GM21360 (cell line): ENCODE results near the gene DCC.

ENCODE experiments used
- ATAC-seq: cut with Tn5 transposase; IDR thresholded peaks from one replicate; pipeline ENCODE4 v1.9.1; 2021; ENCODE audit warnings: mild to moderate bottlenecking, moderate library complexity; ENCODE audit not compliant: unreplicated experiment

The DCC gene

DNA sequence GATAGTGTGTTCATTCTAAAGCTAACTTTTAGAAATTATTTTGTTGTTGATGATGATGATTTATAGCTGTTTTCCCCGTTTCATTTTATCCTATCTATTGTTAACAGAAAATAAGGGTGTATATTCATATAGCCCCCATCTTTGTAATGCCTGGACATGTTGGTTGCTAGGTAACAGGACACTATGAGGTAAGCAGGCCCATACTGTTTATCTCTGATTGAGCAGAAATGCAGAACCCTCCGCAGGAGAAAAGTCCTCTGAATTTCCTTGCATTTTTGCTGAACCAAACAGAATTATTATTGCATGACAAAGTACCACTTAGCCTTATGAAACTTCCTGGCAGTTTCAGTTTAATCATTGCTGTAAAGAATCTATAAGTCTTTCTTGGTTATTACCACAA is 339.4 kb downstream of the DCC start:
- no peak for ATAC-seq

DNA sequence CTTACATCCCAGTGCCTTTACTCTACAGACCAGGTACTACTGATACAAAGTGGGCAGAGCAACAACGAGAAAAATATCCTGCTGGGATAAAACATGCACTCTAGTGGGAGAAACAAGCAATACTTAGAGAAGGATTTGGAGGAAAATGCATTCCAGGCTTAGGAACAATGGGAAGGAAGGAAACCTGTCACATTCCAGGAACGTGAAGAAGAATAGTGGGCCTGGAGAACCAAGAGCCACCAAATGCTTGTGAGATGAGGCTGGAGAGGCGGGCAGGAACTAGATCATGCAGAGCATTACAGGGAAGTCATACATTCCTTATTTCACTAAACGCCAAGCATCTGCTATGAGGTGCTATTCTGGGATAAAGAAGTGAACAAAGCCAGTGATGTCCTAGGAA is 342.3 kb downstream of the DCC start:
- no peak for ATAC-seq

DNA sequence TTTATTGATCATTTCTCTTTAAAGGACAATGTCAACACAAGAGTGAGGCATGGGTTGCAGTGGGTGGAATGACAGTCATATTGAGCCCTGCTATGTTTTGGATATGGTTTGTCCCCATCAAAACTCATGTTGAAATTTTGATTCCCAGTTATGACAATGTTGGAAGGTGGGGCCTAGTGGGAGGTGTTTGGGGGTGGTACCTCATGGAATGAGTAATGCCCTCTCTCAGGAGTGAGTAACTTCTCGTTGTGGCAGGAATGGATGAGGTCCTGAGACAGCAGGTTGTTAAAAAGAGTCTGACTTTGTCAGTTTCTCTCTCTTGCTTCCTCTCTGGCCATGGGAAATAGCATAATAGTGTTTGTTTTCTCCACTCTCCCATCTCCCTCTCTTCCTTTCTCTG is 345.3 kb downstream of the DCC start:
- no peak for ATAC-seq

DNA sequence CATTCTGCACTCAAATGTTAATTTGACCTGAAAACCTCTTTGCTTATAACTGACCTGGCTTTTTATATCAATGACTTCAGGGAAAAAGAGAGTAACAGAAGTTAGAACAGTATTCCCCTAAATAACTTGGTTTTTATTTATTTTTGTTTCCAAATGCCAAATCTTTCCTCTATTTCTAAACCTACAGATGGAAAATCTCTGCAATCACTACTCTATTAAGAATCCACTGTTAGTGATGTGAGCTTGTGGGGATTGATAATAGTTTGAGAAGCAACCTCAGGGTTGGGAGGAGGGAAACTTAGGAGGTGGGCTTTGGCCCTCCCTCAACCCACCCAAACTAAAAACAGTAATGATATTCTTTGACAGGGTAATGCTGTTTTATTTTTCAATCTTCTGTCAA is 351.8 kb downstream of the DCC start:
- no peak for ATAC-seq

DNA sequence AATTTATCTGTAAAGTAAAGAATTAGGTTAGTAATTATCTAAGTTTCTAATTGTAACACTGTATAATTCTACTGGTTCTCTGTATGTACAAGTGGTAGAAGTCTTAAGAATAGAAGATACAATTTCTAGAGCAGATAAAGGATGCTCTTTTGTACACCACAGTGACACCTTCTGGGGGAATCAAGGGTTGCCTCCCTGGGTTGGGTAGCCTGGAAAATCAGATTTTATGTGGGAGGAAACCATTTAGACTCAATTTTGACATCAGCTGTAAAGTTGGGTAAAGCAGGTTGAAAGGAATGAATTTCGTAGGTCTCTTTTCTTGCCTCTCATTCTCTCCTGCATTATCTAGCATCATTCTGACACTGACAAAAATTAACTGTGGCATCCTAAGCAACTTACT is 354.8 kb downstream of the DCC start:
- no peak for ATAC-seq

DNA sequence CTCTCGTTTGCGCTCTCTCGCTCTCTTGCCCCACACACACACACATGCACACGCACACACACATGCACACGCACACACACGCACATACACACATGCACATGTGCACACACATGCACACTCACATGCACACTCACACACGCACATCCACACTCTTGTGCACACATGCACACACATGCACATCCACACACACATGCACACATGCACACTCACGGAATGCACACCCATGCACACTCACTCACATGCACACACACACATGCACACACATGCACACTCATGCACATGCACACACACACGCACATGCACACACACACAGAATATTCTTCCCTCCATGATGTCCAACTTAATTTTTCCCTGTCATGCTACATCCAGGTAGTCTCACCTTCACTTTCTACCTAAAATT is 360.1 kb downstream of the DCC start:
- no peak for ATAC-seq

DNA sequence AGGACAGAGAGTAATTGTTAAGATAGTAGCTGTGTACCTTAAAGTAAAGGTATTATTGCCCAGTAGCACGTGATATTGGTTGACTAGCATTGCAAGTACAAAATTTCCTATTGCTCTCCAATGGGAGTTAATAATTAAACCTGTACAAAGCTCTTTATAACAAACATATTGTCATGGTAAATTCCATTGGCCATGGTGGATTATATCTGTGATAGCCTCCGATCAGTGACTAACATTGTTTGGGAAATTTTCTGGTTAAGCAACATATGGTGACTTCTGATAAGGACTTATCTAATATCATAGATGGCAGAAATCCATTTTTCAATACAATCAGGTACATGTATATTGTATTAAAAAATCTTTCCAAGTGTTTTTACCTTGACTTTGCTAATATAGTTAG is 360.8 kb downstream of the DCC start:
- no peak for ATAC-seq

DNA sequence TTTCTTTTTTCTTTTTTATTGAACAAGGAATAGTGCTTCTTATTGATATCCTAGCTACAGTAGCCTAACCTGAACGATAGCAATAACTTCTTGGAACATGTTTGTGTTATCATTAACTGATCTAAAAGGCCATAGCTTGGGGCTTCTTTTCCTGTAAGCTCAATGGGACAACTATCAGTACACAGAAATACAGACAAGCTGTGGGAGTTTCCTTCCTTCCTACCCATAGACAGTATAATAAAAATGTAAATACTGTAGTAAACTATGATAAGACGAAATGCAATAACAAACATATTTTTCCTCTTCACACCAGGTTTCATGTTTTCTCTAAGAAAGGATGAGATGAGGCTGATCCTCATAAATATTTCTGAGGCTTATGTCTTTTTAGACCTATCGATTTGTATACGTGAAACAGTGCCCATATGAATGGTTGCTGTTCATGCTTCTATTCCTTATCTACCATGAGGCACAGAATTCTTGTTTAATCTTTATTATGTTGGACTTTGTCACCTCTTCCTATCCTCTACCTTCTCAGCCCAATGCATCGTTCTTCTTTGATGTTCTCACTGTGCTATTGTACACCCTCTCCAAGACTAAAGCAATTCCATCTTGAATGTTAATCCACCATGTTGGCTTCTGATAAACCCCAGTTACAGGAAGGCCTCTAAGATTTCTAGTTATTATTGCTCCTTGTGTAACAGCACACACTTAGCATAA is 361.4 kb downstream of the DCC start:
- no peak for ATAC-seq

DNA sequence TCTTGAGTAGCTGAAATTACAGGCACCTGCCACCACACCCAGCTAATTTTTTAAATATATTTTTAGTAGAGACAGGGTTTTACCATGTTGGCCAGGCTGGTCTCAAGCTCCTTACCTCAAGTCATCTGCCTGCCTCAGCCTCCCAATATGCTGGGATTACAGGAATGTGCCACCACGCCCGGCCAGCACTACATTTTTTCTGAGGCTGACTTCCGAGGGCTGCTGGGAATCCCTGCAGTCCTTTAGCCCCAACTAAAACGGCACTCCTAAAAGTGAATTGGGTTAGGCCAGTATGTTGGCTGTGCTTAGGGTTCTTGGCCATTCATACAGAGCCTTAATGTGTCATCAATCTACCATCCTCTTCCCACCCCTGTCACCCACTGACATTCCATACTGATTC is 375.4 kb downstream of the DCC start:
- no peak for ATAC-seq

DNA sequence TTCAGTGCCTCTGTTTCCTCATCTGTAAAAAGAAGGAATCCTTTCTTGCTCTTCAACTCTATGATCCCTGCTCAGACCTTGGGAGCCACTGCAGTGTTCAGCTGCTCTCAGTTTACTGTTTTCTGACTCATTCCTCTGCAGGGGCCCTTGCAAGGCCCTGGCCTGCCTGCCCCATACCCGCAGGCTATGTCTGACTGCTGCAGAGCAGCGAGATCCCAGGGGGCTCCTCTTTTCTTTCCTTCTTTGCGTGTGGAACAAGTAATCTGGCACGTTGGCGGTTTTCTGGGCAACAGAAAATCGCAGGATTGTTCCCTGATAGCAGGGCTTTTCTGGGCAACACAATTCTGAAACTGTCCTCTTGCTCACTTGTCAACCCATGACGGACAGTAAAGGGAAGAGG is 376.0 kb downstream of the DCC start:
- no peak for ATAC-seq

DNA sequence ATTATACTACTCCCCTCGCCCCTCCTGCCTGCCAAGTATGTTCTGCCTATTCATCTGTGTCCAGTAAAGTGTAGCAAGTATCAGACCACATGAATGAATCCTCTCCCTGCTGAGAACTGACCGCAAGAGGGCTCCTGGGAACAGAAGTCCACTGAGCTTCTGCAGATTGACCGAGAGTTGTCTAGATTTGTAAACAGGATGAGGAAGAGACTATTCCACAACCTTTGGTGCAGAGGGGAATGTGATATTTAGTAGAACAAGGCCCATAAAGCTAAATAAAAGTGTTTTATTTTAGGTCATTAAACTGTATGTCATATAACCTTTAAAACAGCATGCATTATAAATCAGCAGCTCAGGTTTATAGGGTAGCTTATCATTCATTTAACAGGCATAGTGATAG is 377.0 kb downstream of the DCC start:
- ATAC-seq: no peak

DNA sequence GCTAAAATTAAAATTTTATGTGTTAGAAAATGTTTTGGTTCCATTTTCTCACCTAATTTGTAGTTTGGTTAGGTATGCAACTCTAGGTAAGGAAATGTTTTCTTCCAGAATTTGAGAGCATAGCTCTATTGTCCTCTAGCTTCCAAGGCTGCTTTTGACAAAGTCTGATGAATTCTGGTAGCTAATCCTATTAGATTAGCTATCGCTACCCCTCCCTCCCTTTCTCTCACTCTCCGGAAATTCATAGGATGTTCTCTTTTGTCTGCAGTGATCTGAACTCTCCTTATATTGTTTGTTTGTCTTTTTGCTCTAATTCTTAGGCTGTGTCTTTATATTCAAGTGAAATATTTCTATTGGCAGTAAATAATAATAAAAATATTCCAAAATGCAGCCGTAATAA is 382.9 kb downstream of the DCC start:
- ATAC-seq: no peak

DNA sequence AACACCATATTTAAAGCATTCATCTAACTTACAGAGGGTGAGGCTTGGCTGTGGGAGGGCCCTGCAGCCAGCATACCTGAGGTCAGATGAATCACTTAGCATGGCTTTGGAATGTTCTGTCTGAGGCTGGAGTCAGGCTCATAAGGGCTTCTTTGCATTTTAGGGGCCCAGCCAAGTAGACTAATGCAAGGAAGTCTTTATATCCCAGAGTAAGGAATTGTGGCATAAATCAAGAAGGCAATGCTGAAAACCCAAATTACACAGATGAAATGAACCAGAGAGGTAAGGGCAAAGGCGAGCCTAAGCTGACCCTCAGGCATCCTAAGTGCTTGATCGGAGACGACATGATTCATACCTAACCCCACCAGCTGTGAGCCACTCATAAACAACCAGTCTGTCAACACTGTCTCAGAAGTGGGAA is 383.6 kb downstream of the DCC start:
- ATAC-seq: no peak

DNA sequence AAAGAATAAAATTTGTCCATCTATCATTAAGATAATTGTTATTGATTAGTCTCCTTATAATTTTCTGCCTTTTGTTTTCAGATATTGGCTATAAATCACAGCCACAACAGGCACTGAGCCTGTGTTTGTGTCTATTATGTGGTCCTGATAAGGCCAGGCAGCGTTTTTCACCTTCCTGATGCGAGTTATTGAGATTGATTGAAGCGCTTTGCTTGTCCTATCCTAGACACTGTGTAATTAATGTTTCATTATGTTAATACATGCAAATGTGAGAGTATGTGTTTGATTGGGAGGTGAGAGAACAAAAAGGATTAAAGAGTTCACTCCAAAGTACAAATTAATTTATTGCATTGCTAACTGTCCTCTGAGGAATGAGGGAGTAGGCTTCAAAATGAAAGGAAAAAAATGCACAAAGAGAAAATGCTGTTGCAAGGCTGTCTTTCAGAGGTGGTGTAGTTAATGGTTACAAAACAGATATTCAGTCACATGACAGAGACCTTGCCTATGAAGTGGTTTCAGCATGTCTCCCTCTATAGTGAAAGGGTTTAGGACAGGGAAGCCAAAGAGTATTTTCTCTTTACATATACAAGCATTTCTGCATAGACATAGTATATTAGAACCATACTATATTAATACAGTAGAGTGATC is 391.1 kb downstream of the DCC start:
- ATAC-seq: no peak

DNA sequence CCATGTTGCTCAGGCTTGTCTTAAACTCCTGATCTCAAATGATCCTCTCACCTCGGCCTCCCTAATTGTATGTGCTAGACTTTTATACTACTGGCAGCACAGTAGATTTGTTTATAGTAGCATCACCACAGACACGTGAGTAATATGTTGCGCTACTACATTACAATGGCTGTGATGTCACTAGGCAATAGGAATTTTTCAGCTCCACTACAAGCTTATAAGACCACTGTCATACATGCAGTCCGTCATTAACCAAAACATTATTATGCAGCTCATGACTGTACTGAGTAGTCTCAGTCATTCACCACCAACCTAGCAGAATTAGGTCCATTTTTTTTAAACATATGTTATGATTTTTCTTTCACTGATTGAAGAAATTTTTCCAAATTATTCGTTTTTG is 398.9 kb downstream of the DCC start:
- no peak for ATAC-seq

DNA sequence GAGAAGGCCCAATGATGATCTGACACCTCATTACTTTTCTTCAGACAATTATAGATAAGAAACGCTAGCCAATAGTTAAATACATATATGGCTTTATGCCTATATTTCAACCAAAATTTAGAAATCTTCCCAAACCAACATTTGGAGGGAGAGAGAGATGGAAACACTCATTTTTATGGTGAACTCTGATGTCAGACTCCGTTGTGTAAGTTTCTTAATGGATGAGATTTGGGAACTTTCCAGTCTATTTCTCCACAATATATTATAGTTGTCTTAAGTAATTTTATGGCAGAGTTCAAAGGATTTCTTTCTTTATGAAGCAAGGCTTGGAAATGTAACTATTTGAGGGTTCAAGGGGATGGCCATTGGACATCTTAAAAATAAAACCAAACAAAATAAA is 407.0 kb downstream of the DCC start:
- no peak for ATAC-seq

DNA sequence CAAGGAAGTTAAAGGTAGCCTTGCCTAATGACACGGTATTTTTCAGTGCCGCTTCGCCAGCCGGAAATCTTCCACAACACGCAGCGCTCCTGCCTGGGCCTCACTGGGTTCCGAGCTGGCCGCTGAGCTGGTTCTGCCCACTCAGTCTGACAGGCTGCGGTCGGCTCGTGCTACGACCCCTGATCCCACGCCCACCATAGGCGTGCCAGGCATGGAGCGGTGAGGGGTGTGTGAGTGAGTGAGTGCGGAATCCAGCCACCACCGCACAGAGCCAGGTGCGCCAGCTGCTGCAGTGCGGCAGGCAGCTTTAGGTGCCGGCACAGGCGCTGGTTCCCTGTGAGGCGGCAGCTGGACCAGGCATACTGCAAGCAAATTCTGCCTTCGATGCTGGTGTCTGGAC is 407.9 kb downstream of the DCC start:
- no peak for ATAC-seq

DNA sequence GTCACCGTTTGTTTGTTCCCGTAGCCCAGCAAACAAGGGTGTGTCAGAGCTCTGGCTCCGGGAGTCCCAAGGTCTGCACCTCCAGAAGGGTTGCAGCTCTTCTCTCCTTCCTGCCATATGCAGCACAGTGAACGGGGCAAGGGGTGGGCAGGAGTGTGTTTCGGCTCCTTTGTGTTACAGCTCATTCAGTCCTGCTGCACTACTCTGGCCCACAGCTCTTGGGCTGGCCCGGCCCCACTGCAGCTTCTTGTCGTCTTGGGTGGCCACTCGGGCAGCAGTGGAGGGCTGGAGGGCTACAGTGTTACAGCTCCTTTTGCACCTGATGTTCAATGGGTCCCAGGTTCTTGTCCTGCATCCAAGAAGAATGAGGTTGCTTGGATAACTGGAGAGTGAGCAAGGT is 408.3 kb downstream of the DCC start:
- ATAC-seq: no peak

DNA sequence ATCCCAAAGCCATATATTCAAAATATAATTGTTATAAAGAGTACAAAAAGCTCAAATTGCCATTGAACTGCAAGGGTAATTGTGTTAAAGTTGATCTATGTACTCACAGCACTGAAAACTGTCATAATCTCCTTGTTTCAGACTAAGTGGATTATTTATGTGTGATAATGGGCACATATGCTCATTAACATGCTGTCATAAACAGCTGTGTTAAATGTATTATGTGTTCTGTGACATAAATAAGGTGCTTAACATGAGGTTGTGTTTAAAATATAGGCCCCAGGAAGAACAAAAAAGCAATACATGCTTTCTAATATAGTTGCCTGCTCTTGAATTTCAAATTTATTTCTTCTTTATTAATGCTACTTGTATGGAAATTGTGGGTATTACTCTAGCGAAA is 409.5 kb downstream of the DCC start:
- ATAC-seq: no peak

DNA sequence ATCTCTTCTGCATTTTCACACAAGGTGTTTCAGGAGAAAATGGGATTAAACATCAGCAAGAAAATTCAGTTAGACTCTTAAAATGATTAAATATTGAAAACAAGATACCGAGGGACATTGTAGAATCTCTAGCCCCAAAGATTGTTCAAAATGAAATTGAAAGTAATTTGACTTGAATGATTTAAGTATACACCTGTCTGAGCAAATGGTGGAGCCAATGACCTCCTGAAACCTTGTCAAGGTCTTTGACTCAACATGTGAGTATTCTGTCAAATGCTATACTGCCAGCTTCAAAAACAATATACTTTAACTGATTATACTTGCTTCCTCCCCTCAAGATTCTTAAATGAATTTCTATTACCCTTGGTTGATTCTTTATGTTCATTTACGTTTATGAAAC is 411.0 kb downstream of the DCC start:
- ATAC-seq: no peak

DNA sequence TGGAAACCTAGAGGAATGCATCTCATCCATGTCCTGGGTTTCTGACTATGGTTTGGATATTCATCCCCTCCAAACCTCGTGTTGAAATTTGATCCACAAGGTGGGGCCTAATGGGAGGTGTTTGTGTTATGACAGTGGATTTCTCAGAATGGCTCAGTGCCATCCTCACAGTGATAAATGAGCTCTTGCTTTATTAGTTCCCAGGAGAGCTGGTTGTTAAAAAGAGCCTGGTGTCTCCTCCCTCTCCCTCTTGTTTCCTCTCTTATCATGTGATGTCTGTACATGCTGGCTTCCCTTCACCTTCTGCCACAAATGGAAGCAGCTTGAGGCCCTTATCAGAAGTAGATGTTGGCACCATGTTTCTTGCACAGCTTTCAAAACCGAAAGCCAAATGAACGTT is 424.3 kb downstream of the DCC start:
- ATAC-seq: no peak

DNA sequence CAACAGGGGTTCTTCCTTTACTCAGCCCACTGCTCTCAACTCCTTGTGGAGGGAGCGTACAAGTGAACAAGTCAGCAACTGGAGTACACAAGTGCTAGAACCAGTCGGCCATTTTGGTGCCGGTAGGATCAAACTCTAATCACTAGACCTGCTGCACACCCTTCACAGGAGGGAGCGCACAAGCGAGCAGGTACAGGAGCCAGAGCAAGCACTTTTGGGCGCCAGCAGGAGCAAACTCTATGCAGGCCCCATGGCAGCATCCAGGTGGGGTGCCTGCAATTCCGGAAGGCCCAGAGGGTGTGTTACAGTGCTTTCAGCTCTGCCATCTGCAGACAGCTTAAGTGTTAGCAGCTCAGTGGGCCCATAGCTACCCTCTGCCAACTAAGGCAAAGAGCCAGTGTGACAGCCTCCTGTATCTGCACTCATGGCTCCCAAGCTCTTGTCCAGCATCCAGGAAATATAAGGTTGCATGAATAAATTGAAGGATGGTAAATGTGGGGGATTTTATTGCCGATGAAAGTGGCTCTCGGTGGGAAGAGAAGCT is 426.1 kb downstream of the DCC start:
- ATAC-seq: no peak

DNA sequence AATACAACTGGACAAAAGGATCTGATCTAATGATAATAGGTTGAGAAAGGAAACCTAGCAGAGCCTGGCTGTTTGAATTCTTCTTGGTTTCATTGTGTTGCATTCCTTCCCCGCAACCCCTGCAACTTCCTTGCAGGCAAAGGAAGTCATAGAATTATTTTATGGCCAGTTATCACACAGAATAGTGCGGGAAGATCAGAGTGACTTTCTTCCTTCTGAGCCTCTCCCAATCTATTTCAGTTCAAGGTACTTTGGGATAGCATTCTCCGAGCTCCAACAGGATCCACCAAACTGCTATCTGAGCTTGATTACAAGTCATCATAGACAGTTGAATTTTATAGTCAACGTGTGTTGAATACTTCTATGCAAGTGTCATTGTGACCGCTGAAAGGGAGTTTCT is 441.1 kb downstream of the DCC start:
- no peak for ATAC-seq
